Choroid plexus epithelial cell (primary cell): ENCODE measurements around the gene CSE1L.

Experiments used
- DNase-seq: peaks from one replicate; pipeline ENCODE4 v3.0.0-alpha.2; 2010; ENCODE audit warnings: low read depth
- H3K4me3 ChIP-seq: 2 replicates; pipeline ENCODE4 v1.5.1; 2011; ENCODE audit warnings: low read depth, mild to moderate bottlenecking, control low read depth, low read length, moderate library complexity
- CTCF ChIP-seq: conservative IDR thresholded peaks from 2 replicates; pipeline ENCODE4 v1.5.1; 2011; ENCODE audit warnings: low read depth, mild to moderate bottlenecking, control low read depth, inconsistent platforms, low read length, moderate library complexity

CSE1L gene

DNA sequence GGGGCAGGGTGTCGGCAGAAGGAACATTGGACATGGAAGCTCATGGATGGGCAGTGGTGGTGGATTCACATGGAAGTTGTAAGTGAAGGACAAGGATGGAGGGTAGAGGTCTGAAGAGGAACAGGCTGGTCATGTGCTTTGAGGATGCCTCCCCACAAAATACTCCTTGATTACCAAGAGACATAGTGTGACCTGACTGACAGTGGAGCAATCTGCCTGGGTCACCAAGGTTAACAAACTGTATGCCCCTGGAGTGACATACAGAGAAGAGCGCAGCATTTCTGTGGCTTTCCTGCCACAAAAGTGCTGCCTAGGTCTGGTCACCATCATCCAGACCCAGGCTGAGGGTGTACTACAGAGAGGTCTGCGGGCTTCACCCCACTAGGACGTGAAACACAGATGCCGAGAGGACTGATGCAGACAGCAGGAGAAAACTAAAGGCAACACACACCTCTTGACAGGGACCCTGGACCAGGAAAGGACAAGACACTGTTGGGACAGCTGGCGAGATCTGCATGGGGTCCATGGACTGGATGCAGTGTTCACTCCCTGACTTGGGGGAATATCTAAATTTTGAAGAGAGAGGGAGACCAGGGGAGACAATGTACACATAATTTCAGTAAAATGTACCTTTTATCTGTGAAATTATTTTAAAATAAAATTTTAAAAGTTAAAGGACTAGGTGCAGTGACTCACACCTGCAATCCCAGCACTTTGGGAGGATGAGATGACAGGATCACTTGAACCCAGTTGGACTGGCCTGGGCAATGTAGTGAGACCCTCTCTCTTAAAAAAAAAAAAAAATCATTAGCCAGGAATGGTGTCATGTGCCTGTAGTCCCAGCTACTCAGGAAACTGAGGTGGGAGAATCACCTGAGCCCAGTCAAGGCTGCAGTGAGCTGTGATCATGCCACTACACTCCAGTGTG, 64.9 kb downstream of the CSE1L start:
- DNase-seq = no peak
- no peak for TF ChIP-seq CTCF
- H3K4me3 ChIP-seq = no peak overlapping the region

DNA sequence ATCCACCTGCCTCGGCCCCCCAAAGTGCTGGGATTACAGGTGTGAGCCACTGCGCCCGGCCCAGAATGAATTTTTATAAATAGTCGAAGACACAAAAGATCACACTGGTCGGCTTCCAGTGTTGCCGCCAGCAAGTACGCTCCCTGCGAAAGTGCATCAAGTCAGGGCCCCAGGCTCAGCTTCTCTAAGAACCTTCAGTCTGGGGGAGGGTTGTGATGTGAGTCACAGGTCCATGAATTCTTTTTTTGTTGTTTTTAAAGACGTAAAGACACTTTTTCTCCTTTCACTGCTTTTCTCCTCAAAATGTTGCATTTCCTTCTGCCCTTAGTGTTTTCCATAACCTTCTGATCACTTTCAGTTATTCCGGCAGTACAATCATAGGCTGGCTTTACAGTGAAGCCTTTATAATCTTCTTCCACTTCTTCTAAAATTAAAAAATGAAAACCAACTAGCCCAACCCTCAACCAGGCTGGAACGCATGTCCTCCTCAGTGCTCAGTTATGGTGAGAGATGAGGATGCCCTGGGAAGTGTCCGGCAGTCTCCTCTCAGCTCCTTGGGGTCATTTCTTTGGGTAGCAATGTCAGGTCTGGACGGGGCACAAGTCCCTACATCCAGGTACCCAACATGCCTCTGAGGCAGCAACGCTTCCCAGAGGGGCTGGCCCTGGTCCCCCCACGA, 66.6 kb downstream of the CSE1L start:
- TF ChIP-seq CTCF = no peak
- peak; percentile 65 for DNase-seq
- H3K4me3 ChIP-seq = no peak overlapping the region

DNA sequence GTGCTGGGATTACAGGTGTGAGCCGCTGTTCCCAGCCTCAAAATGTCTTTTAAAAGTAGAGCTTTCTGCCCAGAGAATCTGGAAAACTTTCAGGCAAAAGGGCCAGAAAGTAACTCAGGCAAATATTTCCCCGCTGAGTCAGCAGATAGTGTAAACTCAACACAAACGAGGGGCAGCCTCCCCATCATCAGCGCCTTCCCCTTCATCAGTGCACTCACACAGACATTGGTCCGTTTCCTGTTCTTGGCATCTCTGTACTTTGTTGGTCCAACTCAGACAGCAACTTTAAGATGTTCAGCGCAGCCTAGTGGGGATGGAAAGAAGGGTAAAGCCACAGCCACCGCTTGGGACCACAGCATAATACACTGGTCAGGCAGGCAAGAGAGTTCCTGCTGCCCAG, 69.5 kb downstream of the CSE1L start:
- H3K4me3 ChIP-seq = no peak overlapping the region
- DNase-seq = peak; percentile 52
- peak; percentile 46 for TF ChIP-seq CTCF

DNA sequence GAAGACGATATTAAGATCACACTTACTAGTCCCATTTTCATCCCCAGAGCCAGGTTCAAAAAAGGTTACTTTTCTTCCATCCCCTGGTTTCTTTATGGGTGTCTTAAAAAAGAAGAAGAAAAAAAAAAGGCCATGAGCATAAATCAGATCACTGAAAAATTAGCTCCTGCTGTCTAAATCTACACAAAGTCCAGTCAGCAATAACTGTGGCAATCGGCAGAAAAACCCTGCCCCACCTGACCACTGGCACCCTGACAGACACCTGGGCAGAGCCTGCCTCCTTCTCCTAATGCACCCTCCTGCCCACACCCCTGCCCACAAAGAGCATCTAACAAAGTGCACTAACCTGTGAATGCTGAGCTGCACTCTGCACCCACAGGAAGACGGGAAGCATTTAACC, 72.2 kb downstream of the CSE1L start:
- H3K4me3 ChIP-seq = no peak overlapping the region
- TF ChIP-seq CTCF = no peak
- no peak for DNase-seq

DNA sequence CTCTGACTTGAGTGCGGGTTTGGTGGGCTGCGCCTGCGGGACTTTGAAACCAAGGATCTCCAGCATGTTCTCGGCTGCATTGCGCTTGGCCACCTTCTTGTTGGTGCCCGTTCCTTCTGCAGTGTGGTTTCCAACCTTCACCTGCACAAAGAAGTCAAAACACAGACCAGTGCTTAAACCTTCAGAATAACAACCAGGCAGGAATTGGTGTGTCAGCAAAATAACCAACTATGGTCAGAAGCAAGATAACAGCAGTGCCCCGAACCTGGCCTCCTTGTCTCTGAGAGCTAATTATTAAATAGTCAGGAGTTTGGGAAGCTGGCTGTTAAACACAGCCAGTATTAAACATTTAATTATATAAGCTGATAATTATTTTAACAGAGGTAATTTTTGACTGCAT, 73.9 kb downstream of the CSE1L start:
- no peak for TF ChIP-seq CTCF
- no peak for DNase-seq
- H3K4me3 ChIP-seq = no peak overlapping the region

DNA sequence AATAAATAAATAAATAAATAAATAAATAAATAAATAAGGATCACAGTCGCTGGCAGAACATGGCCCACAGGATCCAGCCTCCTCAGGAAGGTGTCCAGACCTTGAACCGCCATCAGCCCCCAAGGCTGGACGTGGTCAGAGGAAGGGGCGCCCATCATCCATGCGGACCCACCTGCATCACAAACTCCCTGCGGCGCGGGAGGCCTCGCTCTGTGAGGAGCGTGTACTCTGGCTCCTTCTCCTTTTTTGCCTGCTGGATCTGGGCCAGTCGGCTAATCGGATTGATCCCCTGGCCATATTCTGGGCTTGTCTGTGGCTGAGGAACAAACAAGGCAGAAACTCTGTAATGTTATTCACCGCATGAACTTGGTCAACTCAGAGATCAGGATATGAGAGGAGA, 76.8 kb downstream of the CSE1L start:
- no peak for DNase-seq
- TF ChIP-seq CTCF = no peak
- no peak overlapping the region for H3K4me3 ChIP-seq
